ENCODE data around the gene RPSA. TPM values are rescaled to one million over a fixed set of nuclear protein-coding genes. Genes with fewer than 3 reads are reported as not detected.

The RPSA gene
- total and polyA plus RNA-seq, 9 of the 15 experiments (the other 6 are each of a cell fraction or from before 2014, with no cell fraction given), result 2,290 to 4,272 (median 2,730) TPM

DNA sequence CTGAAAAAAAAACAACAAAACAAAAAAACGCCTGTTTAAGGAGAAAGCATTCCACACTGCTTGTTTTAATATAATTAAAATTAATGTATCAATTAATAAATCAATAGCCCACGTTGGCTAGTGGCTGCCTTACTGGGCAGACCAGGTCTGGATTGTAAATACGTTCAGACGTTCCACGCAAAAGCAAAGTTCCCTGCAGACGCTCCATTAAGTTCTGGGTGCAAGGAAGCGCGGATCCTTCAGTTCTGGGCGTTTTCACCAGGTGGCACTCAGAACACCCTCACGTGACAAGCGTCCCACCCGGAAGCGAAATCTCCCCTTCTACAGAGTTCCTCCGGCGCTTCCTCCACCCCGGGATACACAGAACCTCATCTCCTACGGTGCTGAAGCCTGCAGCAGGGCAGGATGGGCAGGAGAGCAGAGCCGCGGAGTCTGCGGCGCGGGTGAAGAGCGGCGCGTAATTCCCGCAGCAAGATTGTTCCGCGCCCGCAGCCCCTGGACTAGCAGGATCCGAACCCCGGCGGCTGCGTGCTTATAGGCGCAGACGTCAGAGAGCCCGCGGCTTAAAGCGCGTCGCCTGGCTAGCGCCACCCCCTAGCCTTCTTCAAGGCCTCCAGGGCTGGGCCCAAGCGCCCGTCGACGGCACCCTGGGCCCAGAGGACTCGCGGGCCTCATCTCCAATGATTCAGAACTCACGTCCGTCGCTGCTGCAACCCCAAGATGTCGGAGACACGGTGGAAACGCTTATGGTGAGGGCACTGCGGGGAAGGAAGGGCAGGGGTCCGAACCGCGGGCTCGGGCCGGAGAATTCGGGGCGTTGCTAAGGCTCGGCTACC, 23.3 kb upstream of the RPSA start, which contains the start of gene SLC25A38 (continued):
- TF ChIP-seq ARID3A (IDR thresholded peaks at IDR 0.05; ENCODE audit: borderline replicate concordance, low read depth, low read length), result 0 out of 2 replicates have a peak, but pooled peaks have one; percentile 10
- TF ChIP-seq TOE1 (IDR thresholded peaks at IDR 0.05; ENCODE audit: borderline replicate concordance), result peak; percentile 96
- no peak; the same call in 1 of the 2 replicates for TF ChIP-seq TOE1 (CRISPR knock-in tag; IDR thresholded peaks at IDR 0.05; ENCODE audit: borderline replicate concordance, low read depth)
- TF ChIP-seq ZNF707 (CRISPR knock-in tag; conservative IDR thresholded peaks at IDR 0.05), result no peak
- TF ChIP-seq RCOR1 (IDR thresholded peaks at IDR 0.05; ENCODE audit: borderline replicate concordance in 1 of 2, low read depth in 2 of 2, low read length in 2 of 2), result peak in 1 of 2 experiments; percentile 65; a peak in 2 of 4 replicates
- TF ChIP-seq CREM (IDR thresholded peaks at IDR 0.05; ENCODE audit: low read depth), result peak; percentile 78
- TF ChIP-seq DACH1 (IDR thresholded peaks at IDR 0.05; ENCODE audit: partially characterized antibody), result peak; percentile 60
- TF ChIP-seq SMC3 (conservative IDR thresholded peaks at IDR 0.05; ENCODE audit: insufficient read depth, low read depth, low read length), result no peak; the same call in 1 of the 2 replicates
- TF ChIP-seq STAT5B (CRISPR knock-in tag; IDR thresholded peaks at IDR 0.05), result no peak
- TF ChIP-seq RBM34 (IDR thresholded peaks at IDR 0.05; ENCODE audit: borderline replicate concordance, insufficient read depth, low read length), result no peak
- no peak for TF ChIP-seq NFYB (IDR thresholded peaks at IDR 0.05; ENCODE audit: extremely low read depth, insufficient read length)
- TF ChIP-seq NFE2 (IDR thresholded peaks at IDR 0.05; ENCODE audit: low read depth), result no peak
- TF ChIP-seq GTF2A2 (tag; IDR thresholded peaks at IDR 0.05), result no peak
- TF ChIP-seq NBN (IDR thresholded peaks at IDR 0.05; ENCODE audit: low read depth), result peak; percentile 8
- no peak for TF ChIP-seq ZNF408 (CRISPR knock-in tag; IDR thresholded peaks at IDR 0.05; ENCODE audit: low read depth)
- no peak for TF ChIP-seq SP2 (IDR thresholded peaks at IDR 0.05; ENCODE audit: extremely low read depth, low read depth, low read length, poor library complexity, severe bottlenecking)
- no peak for TF ChIP-seq SRSF1 (IDR thresholded peaks at IDR 0.05; ENCODE audit: low read depth, low read length)
- no peak for TF ChIP-seq POLR2AphosphoS2 (IDR thresholded peaks at IDR 0.05; ENCODE audit: low read length)
- TF ChIP-seq L3MBTL2 (IDR thresholded peaks at IDR 0.05), result peak; percentile 90
- TF ChIP-seq, protein P1, sequence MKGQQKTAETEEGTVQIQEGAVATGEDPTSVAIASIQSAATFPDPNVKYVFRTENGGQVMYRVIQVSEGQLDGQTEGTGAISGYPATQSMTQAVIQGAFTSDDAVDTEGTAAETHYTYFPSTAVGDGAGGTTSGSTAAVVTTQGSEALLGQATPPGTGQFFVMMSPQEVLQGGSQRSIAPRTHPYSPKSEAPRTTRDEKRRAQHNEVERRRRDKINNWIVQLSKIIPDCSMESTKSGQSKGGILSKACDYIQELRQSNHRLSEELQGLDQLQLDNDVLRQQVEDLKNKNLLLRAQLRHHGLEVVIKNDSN (CRISPR knock-in tag; IDR thresholded peaks at IDR 0.05), result peak; percentile 99
- TF ChIP-seq CC2D1A (IDR thresholded peaks at IDR 0.05), result 0 out of 2 replicates have a peak, but pooled peaks have one; percentile 19
- no peak for TF ChIP-seq KHSRP (IDR thresholded peaks at IDR 0.05)
- TF ChIP-seq RBM15 (IDR thresholded peaks at IDR 0.05; ENCODE audit: insufficient read depth, low read length), result no peak
- TF ChIP-seq ZNF274 (IDR thresholded peaks at IDR 0.05; ENCODE audit: borderline replicate concordance, low read depth, low read length), result no peak
- TF ChIP-seq MAFF (IDR thresholded peaks at IDR 0.05; ENCODE audit: low read length), result peak; percentile 4; the same call in 1 of the 2 replicates
- TF ChIP-seq, protein P2, sequence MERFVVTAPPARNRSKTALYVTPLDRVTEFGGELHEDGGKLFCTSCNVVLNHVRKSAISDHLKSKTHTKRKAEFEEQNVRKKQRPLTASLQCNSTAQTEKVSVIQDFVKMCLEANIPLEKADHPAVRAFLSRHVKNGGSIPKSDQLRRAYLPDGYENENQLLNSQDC (CRISPR knock-in tag; IDR thresholded peaks at IDR 0.05), result no peak
